GM23338 (cell line): ENCODE results near the gene FOXJ3. TPM values are rescaled to one million over a fixed set of nuclear protein-coding genes. Genes with fewer than 3 reads are reported as not detected.

Source experiments
- ATAC-seq: fragments of 200-7000 bp; cut with Tn5 transposase; 3 replicates; pipeline ENCODE4 v1.9.1; 2020
- DNase-seq: peaks from one replicate; pipeline ENCODE4 v3.0.0-alpha.2; 2015; ENCODE audit warnings: low spot score
- H2AFZ ChIP-seq: fragments of 200-600 bp; sonication (generic); 2 replicates; pipeline ENCODE4 v1.8.0; 2016; ENCODE audit warnings: antibody characterized with exemption, mild to moderate bottlenecking, moderate library complexity
- H3F3A ChIP-seq: fragments of 200-600 bp; sonication (generic); replicated peaks from 2 replicates; pipeline ENCODE4 v1.8.0; 2017; ENCODE audit warnings: antibody characterized with exemption, mixed run types, low read depth
- H3K27ac ChIP-seq: fragments of 200-600 bp; sonication (generic); 2 replicates; pipeline ENCODE4 v1.6.1; 2016; ENCODE audit warnings: low read depth
- H3K27me3 ChIP-seq: fragments of 200-600 bp; sonication (generic); 2 replicates; pipeline ENCODE4 v1.8.0; 2016; ENCODE audit warnings: mild to moderate bottlenecking, mixed run types, moderate library complexity; ENCODE audit not compliant: insufficient read depth
- H3K36me3 ChIP-seq: fragments of 200-600 bp; sonication (generic); 2 replicates; pipeline ENCODE4 v1.8.0; 2016; ENCODE audit warnings: mild to moderate bottlenecking; ENCODE audit not compliant: insufficient read depth
- H3K4me1 ChIP-seq: fragments of 200-600 bp; sonication (generic); 2 replicates; pipeline ENCODE4 v1.8.0; 2016; ENCODE audit warnings: mild to moderate bottlenecking, moderate library complexity; ENCODE audit not compliant: insufficient read depth
- H3K4me2 ChIP-seq: fragments of 200-600 bp; sonication (generic); 2 replicates; pipeline ENCODE4 v1.7.1; 2017; ENCODE audit warnings: mixed run types
- H3K4me3 ChIP-seq: fragments of 200-600 bp; sonication (generic); 2 replicates; pipeline ENCODE4 v1.6.1; 2016; ENCODE audit warnings: mixed run types
- H3K79me2 ChIP-seq: fragments of 200-600 bp; sonication (generic); replicated peaks from 2 replicates; pipeline ENCODE4 v1.8.0; 2017; ENCODE audit warnings: mild to moderate bottlenecking; ENCODE audit not compliant: insufficient read depth
- H3K9me2 ChIP-seq: fragments of 200-600 bp; sonication (generic); 2 replicates; pipeline ENCODE4 v1.8.0; 2017; ENCODE audit not compliant: insufficient read depth
- H4K20me1 ChIP-seq: fragments of 200-600 bp; sonication (generic); replicated peaks from 2 replicates; pipeline ENCODE4 v1.8.0; 2017; ENCODE audit warnings: mild to moderate bottlenecking; ENCODE audit not compliant: insufficient read depth
- H3K27ac Mint-ChIP-seq: 2 replicates; pipeline ENCODE4 v1.8.0; 2020; ENCODE audit warnings: inconsistent platforms, mild to moderate bottlenecking, moderate library complexity, mixed read lengths
- H3K27me3 Mint-ChIP-seq: 3 replicates; pipeline ENCODE4 v1.8.0; 2022; ENCODE audit warnings: low read depth, mild to moderate bottlenecking, moderate library complexity, mixed read lengths, inconsistent platforms; ENCODE audit not compliant: insufficient read depth, poor library complexity
- H3K36me3 Mint-ChIP-seq: 3 replicates; pipeline ENCODE4 v1.8.0; 2021; ENCODE audit warnings: low read depth, mild to moderate bottlenecking, inconsistent platforms, moderate library complexity, mixed read lengths
- H3K4me1 Mint-ChIP-seq: 3 replicates; pipeline ENCODE4 v1.8.0; 2020; ENCODE audit warnings: mild to moderate bottlenecking, inconsistent platforms, mixed read lengths
- H3K4me3 Mint-ChIP-seq: 3 replicates; pipeline ENCODE4 v1.8.0; 2021; ENCODE audit warnings: moderate library complexity, mild to moderate bottlenecking, inconsistent platforms, mixed read lengths
- H3K9me3 Mint-ChIP-seq: 3 replicates; pipeline ENCODE4 v1.8.0; 2020; ENCODE audit warnings: moderate library complexity, mild to moderate bottlenecking, inconsistent platforms, mixed read lengths
- CREB1 ChIP-seq: fragments of 250-450 bp; sonication (Bioruptor Pico); IDR thresholded peaks from 2 replicates; pipeline ENCODE4 v1.5.0; 2020; ENCODE audit warnings: low read depth, mild to moderate bottlenecking, moderate library complexity
- CTCF ChIP-seq, 2 experiments: fragments of 200-600 bp in 1 of 2; sonication (generic) in 1 of 2; conservative IDR thresholded peaks; 2 replicates each; pipeline versions ENCODE4 v1.5.1 to v1.6.1; 2016 to 2017; ENCODE audit warnings: antibody characterized with exemption in 2 of 2, low read depth in 2 of 2, mild to moderate bottlenecking in 2 of 2, moderate library complexity in 1 of 2
- ETS1 ChIP-seq: IDR thresholded peaks from 2 replicates; pipeline ENCODE4 v1.6.1; 2016; ENCODE audit warnings: antibody characterized with exemption
- EZH2 ChIP-seq: fragments of 200-600 bp; sonication (generic); IDR thresholded peaks from one replicate; pipeline ENCODE4 v1.8.0; 2017; ENCODE audit warnings: antibody characterized with exemption, mild to moderate bottlenecking, low read depth; ENCODE audit not compliant: unreplicated experiment
- EZH2phosphoT487 ChIP-seq: fragments of 200-600 bp; sonication (generic); IDR thresholded peaks from one replicate; pipeline ENCODE4 v1.8.1; 2018; ENCODE audit warnings: antibody characterized with exemption; ENCODE audit not compliant: unreplicated experiment
- JUNB ChIP-seq: IDR thresholded peaks from one replicate; pipeline ENCODE4 v1.6.1; 2016; ENCODE audit warnings: antibody characterized with exemption; ENCODE audit not compliant: unreplicated experiment
- NANOG ChIP-seq: IDR thresholded peaks from 2 replicates; pipeline ENCODE4 v1.6.1; 2016; ENCODE audit warnings: antibody characterized with exemption, borderline replicate concordance
- POLR2AphosphoS5 ChIP-seq: IDR thresholded peaks from 2 replicates; pipeline ENCODE4 v1.6.1; 2016; ENCODE audit warnings: antibody characterized with exemption, low read depth
- REST ChIP-seq: IDR thresholded peaks from one replicate; pipeline ENCODE4 v1.6.1; 2018; ENCODE audit warnings: antibody characterized with exemption; ENCODE audit not compliant: unreplicated experiment
- STAT1 ChIP-seq: IDR thresholded peaks from one replicate; pipeline ENCODE4 v1.6.1; 2016; ENCODE audit warnings: antibody characterized with exemption; ENCODE audit not compliant: unreplicated experiment
- ZNF114 ChIP-seq: fragments of 250-450 bp; sonication (Bioruptor Pico); IDR thresholded peaks from 2 replicates; pipeline ENCODE4 v1.5.0; 2020; ENCODE audit warnings: mild to moderate bottlenecking, moderate library complexity
- ZNF331 ChIP-seq: fragments of 250-450 bp; sonication (Bioruptor Pico); IDR thresholded peaks from 2 replicates; pipeline ENCODE4 v1.5.0; 2020; ENCODE audit warnings: low read depth, mild to moderate bottlenecking, moderate library complexity
- ZNF462 ChIP-seq: fragments of 250-450 bp; sonication (Bioruptor Pico); IDR thresholded peaks from 2 replicates; pipeline ENCODE4 v1.5.0; 2020; ENCODE audit warnings: mild to moderate bottlenecking, moderate library complexity
- polyA plus RNA-seq: library from polyadenylated mRNA; unstranded; fragments of >200 nt; fragmentation: Nextera tagmentation; extraction: Ambion mirVana; gene quantifications from 2 replicates; pipeline ENCODE4 v1.2.1, GENCODE V29; 2016
- total RNA-seq: library from RNA; depleted of rRNA; stranded (reverse); fragments of >200 nt; shearing (Covaris generic); gene quantifications from 2 replicates; pipeline ENCODE4 v1.2.3, GENCODE V29; 2014

Gene FOXJ3
- total and polyA plus RNA-seq, 2 experiments from 2014 or later = 36.6 to 53.3 TPM

GRCh38 chr1:42323551-42323950 lies 11.5 kb downstream of the FOXJ3 start:
- no peaks in the 10 kb centered on the region for H3K9me3 Mint-ChIP-seq
- Histone ChIP-seq H3F3A (no peaks in the 10 kb centered on the region), H3K27ac (no peak overlapping the region), H3K4me2 (no peak overlapping the region), H4K20me1 (peaks cover 73% of the 10 kb centered on the region), H3K36me3 (no peaks in the 10 kb centered on the region), H3K79me2 (peaks cover 98% of the 10 kb centered on the region), H3K27me3 (no peaks in the 10 kb centered on the region), H3K9me2 (no peaks in the 10 kb centered on the region), H2AFZ (no peak overlapping the region), H3K4me1 (peaks cover 15% of the 10 kb centered on the region), H3K4me3 (no peak overlapping the region)
- H3K27ac Mint-ChIP-seq = no peak overlapping the region
- no peak for ATAC-seq
- H3K4me3 Mint-ChIP-seq = no peak overlapping the region
- no peaks in the 10 kb centered on the region for H3K27me3 Mint-ChIP-seq
- TF ChIP-seq CREB1 (CRISPR knock-in tag) = no peak
- no peak for TF ChIP-seq NANOG
- no peak for TF ChIP-seq ETS1
- no peak for TF ChIP-seq CTCF (conservative IDR thresholded peaks at IDR 0.05; ENCODE audit: low read depth in 2 of 2)
- no peak for TF ChIP-seq EZH2
- no peak for TF ChIP-seq STAT1
- TF ChIP-seq REST = no peak
- no peak for TF ChIP-seq ZNF331
- TF ChIP-seq POLR2AphosphoS5 = no peak
- no peak for TF ChIP-seq ZNF462
- TF ChIP-seq EZH2phosphoT487 = no peak
- no peak for TF ChIP-seq JUNB
- TF ChIP-seq ZNF114 (CRISPR knock-in tag) = no peak
- H3K4me1 Mint-ChIP-seq = peaks cover 45% of the 10 kb centered on the region
- DNase-seq = no peak
- no peaks in the 10 kb centered on the region for H3K36me3 Mint-ChIP-seq
